CD8-positive, alpha-beta memory T cell (primary cell): ENCODE data around the gene ANKRD27. TPM values are rescaled to one million over a fixed set of nuclear protein-coding genes. Genes with fewer than 3 reads are reported as not detected.
A peak's percentile ranks its signal among the peaks of the same experiment; 100 is the strongest.

Experiments
- CTCF ChIA-PET: fragments of 350-600 bp; sonication (Branson Sonifier 250); formaldehyde crosslinking; loops from one replicate; lab custom pipeline; 2021; ENCODE audit warnings: antibody characterized with exemption; lab: Charles Lee
- POLR2A ChIA-PET: fragments of 350-600 bp; sonication (Branson Sonifier 250); formaldehyde crosslinking; loops from one replicate; lab custom pipeline; 2021; ENCODE audit warnings: antibody characterized with exemption; lab: Charles Lee
- DNase-seq, 5 donors: peaks; one replicate each; pipeline versions ENCODE4 v3.0.0 to v3.0.0-alpha.2; 2020 to 2022; ENCODE audit warnings: mixed read lengths in 1 of 5
- H3K27ac ChIP-seq: one replicate; pipeline ENCODE4 v1.7.0; 2013; ENCODE audit warnings: low read depth, mild to moderate bottlenecking, low read length, moderate library complexity
- H3K27me3 ChIP-seq: 2 replicates; pipeline ENCODE4 v1.7.0; 2013; ENCODE audit warnings: low read length, mild to moderate bottlenecking; ENCODE audit not compliant: insufficient read depth, poor library complexity, severe bottlenecking
- H3K36me3 ChIP-seq: 2 replicates; pipeline ENCODE4 v1.7.0; 2013; ENCODE audit warnings: mild to moderate bottlenecking, low read length, moderate library complexity; ENCODE audit not compliant: insufficient read depth
- H3K4me1 ChIP-seq: 2 replicates; pipeline ENCODE4 v1.7.0; 2013; ENCODE audit warnings: mild to moderate bottlenecking, low read length, moderate library complexity; ENCODE audit not compliant: insufficient read depth
- H3K4me3 ChIP-seq: 2 replicates; pipeline ENCODE4 v1.7.0; 2013; ENCODE audit warnings: mild to moderate bottlenecking, low read length
- H3K9me3 ChIP-seq: 2 replicates; pipeline ENCODE4 v1.7.0; 2013; ENCODE audit warnings: mild to moderate bottlenecking, low read length
- H3K27ac Mint-ChIP-seq, 8 donors: one replicate each; pipeline ENCODE4 v1.8.0; 2020 to 2021; ENCODE audit warnings: mixed read lengths in 8 of 8, mild to moderate bottlenecking in 6 of 8, inconsistent platforms in 3 of 8, moderate library complexity in 3 of 8
- H3K27me3 Mint-ChIP-seq, 2 donors: one replicate each; pipeline ENCODE4 v1.8.0; 2020 to 2021; ENCODE audit warnings: mixed read lengths in 2 of 2, mild to moderate bottlenecking in 1 of 2, moderate library complexity in 1 of 2
- H3K36me3 Mint-ChIP-seq, 3 donors: one replicate each; pipeline ENCODE4 v1.8.0; 2020 to 2021; ENCODE audit warnings: mixed read lengths in 3 of 3, inconsistent platforms in 1 of 3, mild to moderate bottlenecking in 1 of 3
- H3K4me1 Mint-ChIP-seq, 3 donors: one replicate each; pipeline ENCODE4 v1.8.0; 2020 to 2021; ENCODE audit warnings: mixed read lengths in 3 of 3, inconsistent platforms in 1 of 3, mild to moderate bottlenecking in 1 of 3
- H3K4me3 Mint-ChIP-seq, 7 donors: one replicate each; pipeline ENCODE4 v1.8.0; 2020 to 2021; ENCODE audit warnings: mixed read lengths in 7 of 7, mild to moderate bottlenecking in 6 of 7, moderate library complexity in 4 of 7, inconsistent platforms in 2 of 7
- H3K9me3 Mint-ChIP-seq, 5 donors: one replicate each; pipeline ENCODE4 v1.8.0; 2020 to 2022; ENCODE audit warnings: mixed read lengths in 5 of 5, mild to moderate bottlenecking in 3 of 5, moderate library complexity in 2 of 5, inconsistent platforms in 1 of 5
- polyA plus RNA-seq: library from polyadenylated mRNA; unstranded; fragments of 300-500 nt; fragmentation: Illumina TruSeq; gene quantifications from one replicate; pipeline ENCODE4 v1.2.3, GENCODE V29; 2021
- total RNA-seq, 2 experiments: library from RNA; stranded (reverse); gene quantifications; one replicate each; pipeline ENCODE4 v1.2.3, GENCODE V29; 2021

ANKRD27 gene
- total and polyA plus RNA-seq, 3 experiments from 2014 or later = 31.1 to 42.4 (median 38.0) TPM

DNA sequence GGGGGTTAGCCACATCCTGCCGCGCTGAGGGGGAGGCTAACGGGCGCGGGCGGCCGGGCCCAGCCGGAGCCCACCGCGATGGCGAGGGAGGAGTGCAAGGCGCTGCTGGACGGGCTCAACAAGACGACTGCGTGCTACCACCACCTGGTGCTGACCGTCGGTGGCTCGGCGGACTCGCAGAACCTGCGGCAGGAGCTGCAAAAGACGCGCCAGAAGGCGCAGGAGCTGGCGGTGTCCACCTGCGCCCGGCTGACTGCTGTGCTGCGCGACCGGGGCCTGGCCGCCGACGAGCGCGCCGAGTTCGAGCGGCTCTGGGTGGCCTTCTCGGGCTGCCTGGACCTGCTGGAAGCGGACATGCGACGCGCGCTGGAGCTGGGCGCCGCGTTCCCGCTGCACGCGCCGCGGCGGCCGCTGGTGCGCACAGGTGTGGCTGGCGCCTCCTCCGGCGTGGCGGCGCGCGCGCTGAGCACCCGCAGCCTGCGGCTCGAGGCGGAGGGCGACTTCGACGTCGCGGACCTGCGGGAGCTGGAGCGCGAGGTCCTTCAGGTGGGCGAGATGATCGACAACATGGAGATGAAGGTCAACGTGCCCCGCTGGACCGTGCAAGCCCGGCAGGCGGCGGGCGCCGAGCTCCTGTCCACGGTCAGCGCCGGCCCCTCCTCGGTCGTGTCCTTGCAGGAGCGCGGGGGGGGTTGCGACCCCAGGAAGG is 1.4 kb upstream of the ANKRD27 start:
- Histone ChIP-seq H3K4me1 (peaks cover 19% of the 10 kb centered on the region), H3K9me3 (no peaks in the 10 kb centered on the region), H3K4me3 (peak overlapping the region; percentile 92), H3K36me3 (no peaks in the 10 kb centered on the region), H3K27ac (no peak overlapping the region), H3K27me3 (peaks cover 8% of the 10 kb centered on the region)
- H3K27me3 Mint-ChIP-seq = peaks cover 9 to 13% of the 10 kb centered on the region in 2 donors
- H3K9me3 Mint-ChIP-seq = no peaks in the 10 kb centered on the region
- H3K4me1 Mint-ChIP-seq = peaks cover 36 to 44% (median 37%) of the 10 kb centered on the region in 3 donors
- ChIA-PET CTCF (interaction anchor here (1.3 to 2.6 kb wide), 3 partner anchors 11 to 295 kb away, joined by 3 to 5 read pairs (median 5); partner anchors contain the start of genes CEP89 and FAAP24), POLR2A (interaction anchor here (0.8 to 3.7 kb wide), 5 partner anchors 13 to 300 kb away, joined by 3 to 25 read pairs (median 3); partner anchors contain the start of gene NUDT19)
- H3K27ac Mint-ChIP-seq = no peak overlapping the region
- H3K4me3 Mint-ChIP-seq = peak overlapping the region; percentile 15 to 96 (median 94)
- DNase-seq = peak in 3 of 5 donors; percentile 4 to 33 (median 21)
- peaks cover 0 to 7% (median 0%) of the 10 kb centered on the region in 3 donors for H3K36me3 Mint-ChIP-seq

DNA sequence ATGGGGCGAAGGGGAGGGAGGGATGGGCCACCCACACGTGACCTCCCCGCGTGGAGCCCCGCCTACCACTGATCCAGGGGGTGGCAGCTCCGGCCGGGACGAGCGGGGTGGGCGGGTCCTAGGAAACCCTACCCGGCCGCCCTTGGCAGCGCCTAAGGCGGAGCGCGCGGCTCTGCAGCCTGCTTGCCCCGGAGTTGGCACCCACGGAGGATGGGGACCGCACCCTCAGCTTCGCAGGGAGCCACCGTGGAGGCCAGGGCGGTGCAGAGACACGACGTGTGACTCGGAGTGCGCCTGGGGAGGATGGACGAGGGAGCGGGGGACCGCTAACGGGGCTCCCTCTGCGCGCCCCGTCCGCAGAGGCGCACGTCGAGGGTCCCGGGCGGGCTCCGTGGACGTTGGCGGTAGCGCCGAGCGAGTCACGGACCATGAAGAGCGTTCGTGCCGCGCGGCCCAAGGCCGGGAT is 773 bp upstream of the ANKRD27 start, which contains the start of gene RGS9BP:
RGS9BP (plus strand) TSS at position 129 of the 466 bp plus-strand sequence. CDS start 416 bp downstream, outside the sequence.
- Mint-ChIP-seq H3K9me3 (no peaks in the 10 kb centered on the region), H3K27ac (peak within 1 kb of the TSS; percentile 71 to 89 (median 78)), H3K4me3 (peak within 1 kb of the TSS; percentile 92 to 96 (median 94)), H3K36me3 (peaks cover 0 to 7% (median 0%) of the 10 kb centered on the region in 3 donors), H3K27me3 (peaks cover 9 to 10% of the 10 kb centered on the region in 2 donors), H3K4me1 (peaks cover 37 to 48% (median 38%) of the 10 kb centered on the region in 3 donors)
- Histone ChIP-seq H3K27me3 (peaks cover 8% of the 10 kb centered on the region), H3K27ac (peak within 1 kb of the TSS; percentile 80), H3K9me3 (no peaks in the 10 kb centered on the region), H3K4me1 (peaks cover 19% of the 10 kb centered on the region), H3K4me3 (peak within 1 kb of the TSS; percentile 92), H3K36me3 (no peaks in the 10 kb centered on the region)
- peak in 4 of 5 donors; percentile 65 to 77 (median 72) for DNase-seq
- ChIA-PET CTCF (interaction anchor here (0.8 to 2.6 kb wide), 4 partner anchors 11 to 296 kb away, joined by 3 to 5 read pairs (median 4); partner anchors contain the start of genes CEP89 and FAAP24), POLR2A (interaction anchor here (0.9 to 3.7 kb wide), 7 partner anchors 12 to 501 kb away, joined by 3 to 25 read pairs (median 3); partner anchors contain the start of genes NUDT19 and PDCD5)

DNA sequence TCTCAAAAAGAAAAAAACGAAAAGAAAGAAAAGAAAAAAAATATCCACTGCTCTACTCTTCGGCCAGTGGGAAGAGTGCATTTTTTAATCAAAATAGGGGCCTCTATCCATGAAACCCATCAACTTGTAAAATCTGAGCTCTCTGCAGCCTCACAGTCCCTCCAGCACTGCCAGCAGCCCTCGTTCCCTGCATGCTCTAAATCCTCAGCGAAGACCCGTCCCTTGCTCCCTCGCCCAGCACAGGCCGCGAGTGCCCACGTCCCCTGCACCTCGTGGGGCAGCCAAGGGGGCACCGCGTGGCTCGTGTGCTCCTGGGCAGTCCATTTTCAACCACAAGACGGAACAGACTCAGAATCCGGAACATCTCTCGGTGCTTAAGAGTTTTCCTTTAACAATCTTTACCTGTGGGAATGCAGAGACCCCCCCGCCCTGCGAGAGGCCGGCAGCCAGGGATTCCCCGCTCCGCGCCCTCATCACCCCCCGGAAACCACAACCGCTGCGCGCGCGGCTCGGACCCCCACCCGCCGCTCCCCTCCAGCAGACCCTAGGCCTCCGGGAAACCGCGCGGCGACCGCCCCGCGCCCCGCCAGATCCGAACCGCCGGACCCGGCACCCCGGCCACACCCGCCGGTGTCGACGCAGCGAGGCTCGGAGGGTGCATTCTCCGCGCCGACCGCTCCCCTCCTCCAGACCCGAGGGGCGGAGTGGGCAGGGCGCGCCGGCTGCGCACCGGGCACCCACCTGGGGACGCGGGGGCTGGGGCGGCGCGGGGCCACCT is 638 bp downstream of the ANKRD27 start:
- POLR2A ChIA-PET = interaction anchor here (0.5 to 3.7 kb wide), 8 partner anchors 14 to 1727 kb away, joined by 3 to 25 read pairs (median 4); partner anchors contain the start of genes GPATCH1, NUDT19 and PDCD5
- DNase-seq = peak in 1 of 5 donors; percentile 36
- Mint-ChIP-seq H3K27ac (peak overlapping the region in 7 of 8 donors; percentile 42 to 91 (median 80)), H3K4me3 (peak overlapping the region; percentile 91 to 97 (median 95)), H3K36me3 (peaks cover 0 to 11% (median 1%) of the 10 kb centered on the region in 3 donors), H3K27me3 (peaks cover 9 to 10% of the 10 kb centered on the region in 2 donors), H3K9me3 (no peaks in the 10 kb centered on the region), H3K4me1 (peaks cover 48 to 59% (median 49%) of the 10 kb centered on the region in 3 donors)
- Histone ChIP-seq H3K27me3 (peaks cover 8% of the 10 kb centered on the region), H3K4me3 (peak overlapping the region; percentile 92), H3K27ac (peak overlapping the region; percentile 80), H3K4me1 (peaks cover 19% of the 10 kb centered on the region), H3K36me3 (no peaks in the 10 kb centered on the region), H3K9me3 (no peaks in the 10 kb centered on the region)
- CTCF ChIA-PET = interaction anchor here (1.4 kb wide), 1 partner anchor 301 kb away, joined by 5 read pairs; no protein-coding TSS in a partner anchor

DNA sequence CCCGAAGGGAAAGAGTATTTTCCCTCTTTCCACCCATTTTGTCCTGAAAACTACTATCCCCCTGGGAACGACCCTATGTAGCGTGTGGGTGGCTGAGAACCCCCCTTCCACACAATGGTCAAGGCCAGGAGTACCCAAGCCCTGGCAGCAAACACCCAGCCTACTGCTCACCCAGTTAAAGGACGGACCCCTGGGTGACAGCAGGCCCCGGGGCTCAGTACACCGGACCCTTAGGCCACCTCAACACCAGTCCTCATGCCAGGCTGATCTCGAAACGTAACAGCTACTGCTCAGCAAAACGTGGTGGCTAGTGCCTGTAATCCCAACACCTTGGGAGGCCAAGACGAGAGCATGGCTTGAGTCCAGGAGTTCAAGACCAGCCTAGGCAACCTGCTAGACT is 1.4 kb downstream of the ANKRD27 start:
- ChIA-PET CTCF (interaction anchor here (1.4 kb wide), 1 partner anchor 302 kb away, joined by 5 read pairs; no protein-coding TSS in a partner anchor), POLR2A (interaction anchor here (0.7 to 3.7 kb wide), 2 partner anchors 18 to 407 kb away, joined by 4 to 25 read pairs; partner anchors contain the start of genes GPATCH1 and NUDT19)
- Mint-ChIP-seq H3K36me3 (peaks cover 0 to 13% (median 4%) of the 10 kb centered on the region in 3 donors), H3K27me3 (peaks cover 9 to 10% of the 10 kb centered on the region in 2 donors), H3K27ac (peak overlapping the region in 4 of 8 donors; percentile 64 to 88 (median 76)), H3K4me3 (peak overlapping the region; percentile 91 to 97 (median 95)), H3K9me3 (no peaks in the 10 kb centered on the region), H3K4me1 (peaks cover 56 to 67% (median 56%) of the 10 kb centered on the region in 3 donors)
- Histone ChIP-seq H3K9me3 (no peaks in the 10 kb centered on the region), H3K36me3 (no peaks in the 10 kb centered on the region), H3K4me1 (peaks cover 19% of the 10 kb centered on the region), H3K27me3 (peaks cover 8% of the 10 kb centered on the region), H3K4me3 (no peak overlapping the region), H3K27ac (no peak overlapping the region)
- no peak for DNase-seq

DNA sequence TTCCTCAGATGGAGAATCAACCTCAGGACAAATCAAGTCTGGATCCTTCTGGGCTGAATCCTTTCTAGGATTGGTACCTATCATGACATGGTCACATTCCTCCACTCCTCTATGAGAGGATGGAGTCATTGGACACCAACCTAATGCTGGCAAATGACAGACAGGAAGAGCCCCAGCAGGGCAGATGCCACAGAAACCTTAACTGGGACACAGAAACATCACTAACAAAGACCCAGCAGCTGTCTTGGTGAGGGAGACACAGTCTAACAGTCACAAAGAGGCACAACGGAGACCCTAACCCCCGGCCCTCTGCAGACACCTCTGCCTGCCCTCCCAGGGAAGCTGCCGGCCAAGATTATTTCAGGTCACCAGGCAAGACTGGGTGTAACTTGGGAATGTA is 2.1 kb downstream of the ANKRD27 start:
- Mint-ChIP-seq H3K27me3 (peaks cover 9 to 10% of the 10 kb centered on the region in 2 donors), H3K27ac (peak overlapping the region in 2 of 8 donors; percentile 20 to 64), H3K9me3 (no peaks in the 10 kb centered on the region), H3K4me3 (peak overlapping the region; percentile 60 to 97 (median 94)), H3K4me1 (peaks cover 58 to 71% (median 58%) of the 10 kb centered on the region in 3 donors), H3K36me3 (peaks cover 0 to 15% (median 4%) of the 10 kb centered on the region in 3 donors)
- Histone ChIP-seq H3K4me1 (peaks cover 19% of the 10 kb centered on the region), H3K4me3 (no peak overlapping the region), H3K27me3 (peaks cover 8% of the 10 kb centered on the region), H3K36me3 (no peaks in the 10 kb centered on the region), H3K9me3 (no peaks in the 10 kb centered on the region), H3K27ac (peak overlapping the region; percentile 2)
- DNase-seq = no peak
- POLR2A ChIA-PET = no interaction called here
- CTCF ChIA-PET = no interaction called here

DNA sequence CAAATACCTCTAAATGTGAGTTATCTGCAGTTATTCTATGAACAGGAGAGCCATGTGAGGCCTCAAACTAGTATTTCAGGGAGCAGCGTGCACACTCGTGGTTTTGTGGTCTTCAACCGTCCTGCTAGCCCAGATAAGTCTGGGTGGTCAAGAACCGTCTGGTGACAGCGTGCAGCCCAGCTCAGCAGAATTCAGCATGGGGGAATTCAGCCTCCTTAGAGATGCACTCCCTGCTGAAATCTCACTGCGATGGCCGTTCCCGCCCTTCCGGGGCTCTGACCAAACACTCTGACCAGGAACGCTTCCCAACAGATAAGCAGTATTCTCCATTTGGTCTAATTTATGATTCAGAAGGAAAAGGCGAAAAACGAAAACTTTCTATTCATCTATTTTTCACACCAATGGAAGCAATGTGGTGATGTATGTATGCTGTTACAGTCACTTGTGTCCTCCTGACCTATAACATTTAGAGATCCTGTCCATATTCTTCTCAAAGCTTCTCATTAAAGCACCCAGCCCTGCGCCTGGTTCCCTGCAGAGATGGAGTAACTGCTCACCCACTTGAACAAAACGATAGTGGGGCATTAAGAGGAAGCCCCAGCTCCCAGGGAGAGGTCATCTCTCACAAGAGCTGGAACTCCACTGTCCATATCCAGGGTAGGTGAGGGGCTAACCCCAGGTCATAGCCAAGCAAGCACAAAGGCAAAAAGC is 2.9 kb downstream of the ANKRD27 start:
- H3K27ac ChIP-seq = peak overlapping the region; percentile 16
- H3K4me3 Mint-ChIP-seq = peak overlapping the region; percentile 17 to 97 (median 28)
- H3K27me3 ChIP-seq = peaks cover 6% of the 10 kb centered on the region
- H3K9me3 Mint-ChIP-seq = no peaks in the 10 kb centered on the region
- peaks cover 0 to 19% (median 4%) of the 10 kb centered on the region in 3 donors for H3K36me3 Mint-ChIP-seq
- peaks cover 2 to 4% of the 10 kb centered on the region in 2 donors for H3K27me3 Mint-ChIP-seq
- no peak overlapping the region for H3K4me3 ChIP-seq
- H3K4me1 ChIP-seq = peaks cover 19% of the 10 kb centered on the region
- peak overlapping the region in 2 of 8 donors; percentile 26 to 63 for H3K27ac Mint-ChIP-seq
- peaks cover 52 to 66% (median 54%) of the 10 kb centered on the region in 3 donors for H3K4me1 Mint-ChIP-seq
- CTCF ChIA-PET = no interaction called here
- peaks cover 1% of the 10 kb centered on the region for H3K36me3 ChIP-seq
- POLR2A ChIA-PET = no interaction called here
- DNase-seq = no peak
- no peaks in the 10 kb centered on the region for H3K9me3 ChIP-seq

DNA sequence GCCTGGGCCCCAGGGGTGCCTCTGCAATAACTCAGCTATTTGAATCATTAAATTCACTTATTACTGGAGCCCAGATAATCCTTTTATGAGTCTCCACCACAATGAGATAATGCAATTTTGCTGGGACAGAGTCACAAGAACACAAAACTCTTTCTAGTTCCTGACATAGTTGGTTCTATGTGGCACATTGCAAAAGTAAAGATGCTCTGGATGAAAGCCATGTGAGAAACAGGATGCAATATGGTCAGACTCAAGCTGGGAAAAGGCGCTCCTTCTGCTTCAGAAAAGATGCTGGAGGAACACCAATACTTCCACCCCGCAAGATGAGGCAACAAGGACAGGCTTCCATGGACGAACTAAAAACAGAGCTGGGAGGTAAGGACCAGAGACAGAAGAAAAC is 5.7 kb downstream of the ANKRD27 start:
- H3K9me3 Mint-ChIP-seq = no peaks in the 10 kb centered on the region
- Histone ChIP-seq H3K36me3 (peaks cover 3% of the 10 kb centered on the region), H3K4me3 (no peak overlapping the region), H3K4me1 (peaks cover 18% of the 10 kb centered on the region), H3K9me3 (no peaks in the 10 kb centered on the region), H3K27ac (no peak overlapping the region), H3K27me3 (no peaks in the 10 kb centered on the region)
- peak overlapping the region in 4 of 7 donors; percentile 17 to 80 (median 46) for H3K4me3 Mint-ChIP-seq
- ChIA-PET POLR2A (no interaction called here), CTCF (no interaction called here)
- peaks cover 0 to 3% of the 10 kb centered on the region in 2 donors for H3K27me3 Mint-ChIP-seq
- H3K27ac Mint-ChIP-seq = peak overlapping the region in 1 of 8 donors; percentile 79
- H3K36me3 Mint-ChIP-seq = peaks cover 0 to 27% (median 8%) of the 10 kb centered on the region in 3 donors
- peaks cover 52 to 64% (median 55%) of the 10 kb centered on the region in 3 donors for H3K4me1 Mint-ChIP-seq
- DNase-seq = no peak
